H9 (cell line): ENCODE measurements around the gene NRCAM. TPM values are rescaled to one million over a fixed set of nuclear protein-coding genes. Genes with fewer than 3 reads are reported as not detected.
A peak's percentile ranks its signal among the peaks of the same experiment; 100 is the strongest.

ENCODE experiments used
- DNase-seq: peaks from one replicate; pipeline ENCODE4 v3.0.0-alpha.2; 2017
- H2AFZ ChIP-seq: one replicate; pipeline ENCODE4 v1.6.1; 2013; ENCODE audit warnings: mild to moderate bottlenecking, low read length, control low read depth, moderate library complexity
- H2AK5ac ChIP-seq: 2 replicates; pipeline ENCODE4 v1.6.1; 2013; ENCODE audit warnings: low read length, control low read depth, mixed read lengths; ENCODE audit not compliant: insufficient read length
- H2BK120ac ChIP-seq: one replicate; pipeline ENCODE4 v1.6.1; 2013; ENCODE audit warnings: low read depth, mild to moderate bottlenecking, low read length, control low read depth, inconsistent platforms; ENCODE audit not compliant: poor library complexity, severe bottlenecking
- H2BK12ac ChIP-seq: 2 replicates; pipeline ENCODE4 v1.6.1; 2013; ENCODE audit warnings: low read length, control low read depth, mixed read lengths, low read depth; ENCODE audit not compliant: insufficient read length
- H2BK15ac ChIP-seq: 2 replicates; pipeline ENCODE4 v1.6.1; 2013; ENCODE audit warnings: low read depth, low read length, control low read depth
- H2BK20ac ChIP-seq: one replicate; pipeline ENCODE4 v1.6.1; 2013; ENCODE audit warnings: low read depth, mild to moderate bottlenecking, low read length, control low read depth, inconsistent platforms; ENCODE audit not compliant: poor library complexity, severe bottlenecking
- H2BK5ac ChIP-seq: 2 replicates; pipeline ENCODE4 v1.6.1; 2013; ENCODE audit warnings: low read length, control low read depth, mixed read lengths; ENCODE audit not compliant: insufficient read length
- H3K14ac ChIP-seq: 2 replicates; pipeline ENCODE4 v1.6.1; 2013; ENCODE audit warnings: low read length, control low read depth; ENCODE audit not compliant: insufficient read depth
- H3K18ac ChIP-seq: 2 replicates; pipeline ENCODE4 v1.6.1; 2013; ENCODE audit warnings: low read depth, mild to moderate bottlenecking, mixed read lengths, low read length, control low read depth; ENCODE audit not compliant: insufficient read length
- H3K23ac ChIP-seq: 2 replicates; pipeline ENCODE4 v1.6.1; 2013; ENCODE audit warnings: low read length, control low read depth, mixed read lengths, low read depth; ENCODE audit not compliant: insufficient read length
- H3K23me2 ChIP-seq: 2 replicates; pipeline ENCODE4 v1.6.1; 2013; ENCODE audit warnings: low read depth, mild to moderate bottlenecking, mixed read lengths, low read length, control low read depth; ENCODE audit not compliant: insufficient read length, poor library complexity, severe bottlenecking
- H3K27ac ChIP-seq: 2 replicates; pipeline ENCODE4 v1.5.1; 2013; ENCODE audit warnings: low read length, control low read depth, mixed read lengths, low read depth; ENCODE audit not compliant: insufficient read length
- H3K27me3 ChIP-seq: 2 replicates; pipeline ENCODE4 v1.6.1; 2013; ENCODE audit warnings: low read length, control low read depth, inconsistent platforms; ENCODE audit not compliant: insufficient read depth
- H3K4ac ChIP-seq: 2 replicates; pipeline ENCODE4 v1.6.1; 2013; ENCODE audit warnings: low read depth, mild to moderate bottlenecking, control low read depth, inconsistent platforms, low read length, moderate library complexity
- H3K4me1 ChIP-seq: 2 replicates; pipeline ENCODE4 v1.6.1; 2013; ENCODE audit warnings: low read length, control low read depth, inconsistent platforms; ENCODE audit not compliant: insufficient read depth
- H3K4me2 ChIP-seq: 2 replicates; pipeline ENCODE4 v1.6.1; 2013; ENCODE audit warnings: low read length, control low read depth, mixed read lengths; ENCODE audit not compliant: insufficient read length, insufficient read depth
- H3K56ac ChIP-seq: 2 replicates; pipeline ENCODE4 v1.6.1; 2013; ENCODE audit warnings: low read depth, mild to moderate bottlenecking, mixed read lengths, low read length, control low read depth; ENCODE audit not compliant: insufficient read length
- H3K79me1 ChIP-seq: 2 replicates; pipeline ENCODE4 v1.6.1; 2013; ENCODE audit warnings: low read depth, mild to moderate bottlenecking, moderate library complexity, low read length, control low read depth, inconsistent platforms; ENCODE audit not compliant: insufficient read depth, poor library complexity, severe bottlenecking
- H3K79me2 ChIP-seq: 2 replicates; pipeline ENCODE4 v1.6.1; 2013; ENCODE audit warnings: low read length, control low read depth, inconsistent platforms; ENCODE audit not compliant: insufficient read depth
- H3K9ac ChIP-seq: 2 replicates; pipeline ENCODE4 v1.6.1; 2013; ENCODE audit warnings: low read length, control low read depth, mixed read lengths; ENCODE audit not compliant: insufficient read length; ENCODE audit errors: extremely low read depth
- H3K9me3 ChIP-seq: one replicate; pipeline ENCODE4 v1.6.1; 2013; ENCODE audit warnings: low read depth, low read length, inconsistent platforms; ENCODE audit not compliant: control insufficient read depth
- H3T11ph ChIP-seq: one replicate; pipeline ENCODE4 v1.6.1; 2013; ENCODE audit warnings: mild to moderate bottlenecking, low read length, control low read depth, inconsistent platforms
- H4K20me1 ChIP-seq: one replicate; pipeline ENCODE4 v1.6.1; 2013; ENCODE audit not compliant: control insufficient read depth, insufficient read length, insufficient read depth
- H4K5ac ChIP-seq: 2 replicates; pipeline ENCODE4 v1.6.1; 2013; ENCODE audit warnings: low read depth, mild to moderate bottlenecking, mixed read lengths, low read length, control low read depth; ENCODE audit not compliant: insufficient read length
- H4K8ac ChIP-seq: replicated peaks from 2 replicates; pipeline ENCODE4 v1.6.1; 2013; ENCODE audit warnings: low read length, control low read depth, mixed read lengths, low read depth; ENCODE audit not compliant: insufficient read length
- H4K91ac ChIP-seq: 2 replicates; pipeline ENCODE4 v1.6.1; 2013; ENCODE audit warnings: low read depth, mild to moderate bottlenecking, moderate library complexity, mixed read lengths, low read length, control low read depth; ENCODE audit not compliant: insufficient read length
- H3K27ac Mint-ChIP-seq, 3 experiments: 2 replicates in 2 of 3; 3 replicates in 1 of 3; pipeline ENCODE4 v1.8.0; 2020 to 2021; ENCODE audit warnings: mixed read lengths in 3 of 3, mild to moderate bottlenecking in 1 of 3, moderate library complexity in 1 of 3
- H3K27me3 Mint-ChIP-seq: 2 replicates; pipeline ENCODE4 v1.8.0; 2021; ENCODE audit warnings: low read depth, mild to moderate bottlenecking, moderate library complexity, mixed read lengths
- H3K36me3 Mint-ChIP-seq, 3 experiments: 2 replicates in 2 of 3; 3 replicates in 1 of 3; pipeline ENCODE4 v1.8.0; 2020 to 2021; ENCODE audit warnings: low read depth in 3 of 3, mixed read lengths in 3 of 3; ENCODE audit not compliant: insufficient read depth in 1 of 3
- H3K4me1 Mint-ChIP-seq, 2 experiments: 2 replicates each; pipeline ENCODE4 v1.8.0; 2020; ENCODE audit warnings: mixed read lengths in 2 of 2
- H3K4me3 Mint-ChIP-seq, 2 experiments: 2 replicates in 1 of 2; 3 replicates in 1 of 2; pipeline ENCODE4 v1.8.0; 2020 to 2021; ENCODE audit warnings: mild to moderate bottlenecking in 2 of 2, mixed read lengths in 2 of 2, moderate library complexity in 1 of 2
- H3K9me3 Mint-ChIP-seq, 2 experiments: 2 replicates in 1 of 2; 3 replicates in 1 of 2; pipeline ENCODE4 v1.8.0; 2020; ENCODE audit warnings: mild to moderate bottlenecking in 2 of 2, mixed read lengths in 2 of 2, moderate library complexity in 1 of 2
- WGBS: extraction: QIAGEN DNeasy Blood & Tissue Kit; methylation state at CpG from one replicate; pipeline ENCODE4 v1.1.7; 2013; ENCODE audit warnings: missing lambda C conversion rate, low lambda C conversion rate, mixed read lengths; ENCODE audit not compliant: insufficient read length; ENCODE audit errors: extremely low coverage; 5-methylcytosine and 5-hydroxymethylcytosine counted together
- total RNA-seq: library from RNA; stranded (reverse); gene quantifications from 2 replicates; pipeline ENCODE4 v1.2.1, GENCODE V29; 2021
- TF ChIP-seq, protein P1 (sequence below): fragments of 200-600 bp; sonication (generic); conservative IDR thresholded peaks from 3 replicates; pipeline ENCODE4 v1.8.0; 2021; ENCODE audit warnings: antibody characterized with exemption, mild to moderate bottlenecking

NRCAM gene
- total RNA-seq, 1 experiment from 2014 or later = 2.3 TPM

DNA sequence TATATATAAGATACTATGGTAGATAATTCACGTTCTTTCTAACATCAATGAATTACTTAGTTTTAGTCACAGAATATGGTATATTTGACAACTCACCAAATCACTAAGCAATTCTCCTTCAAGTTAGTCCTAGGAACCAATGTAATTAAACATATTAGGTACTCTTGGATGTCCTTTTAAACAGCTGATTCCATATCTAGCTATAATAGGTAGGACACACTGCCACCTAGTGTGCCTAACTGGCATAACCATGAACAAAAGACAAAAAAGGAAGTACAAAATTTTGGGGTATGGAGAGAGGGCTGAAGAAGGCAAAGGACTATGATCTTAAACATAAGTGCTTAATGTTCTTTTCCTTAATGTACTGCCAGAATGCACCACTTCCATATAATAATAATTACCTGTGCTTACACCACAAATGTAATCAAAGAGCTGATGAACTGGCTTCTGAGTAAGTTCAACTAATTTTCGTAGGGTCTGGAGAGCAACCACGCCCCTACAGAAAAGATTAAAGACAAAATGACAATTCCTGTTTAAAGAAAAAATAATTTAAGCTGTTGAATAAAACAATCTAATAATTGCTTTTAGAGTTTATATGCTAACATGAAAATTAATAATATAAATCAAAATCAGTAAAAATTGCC is 41.0 kb upstream of the NRCAM start:
- H3K56ac ChIP-seq = no peak overlapping the region
- H3K4me1 Mint-ChIP-seq = no peaks in the 10 kb centered on the region

More for the DNA sequence above, 41.0 kb upstream of the NRCAM start:
- TF ChIP-seq, protein P1, sequence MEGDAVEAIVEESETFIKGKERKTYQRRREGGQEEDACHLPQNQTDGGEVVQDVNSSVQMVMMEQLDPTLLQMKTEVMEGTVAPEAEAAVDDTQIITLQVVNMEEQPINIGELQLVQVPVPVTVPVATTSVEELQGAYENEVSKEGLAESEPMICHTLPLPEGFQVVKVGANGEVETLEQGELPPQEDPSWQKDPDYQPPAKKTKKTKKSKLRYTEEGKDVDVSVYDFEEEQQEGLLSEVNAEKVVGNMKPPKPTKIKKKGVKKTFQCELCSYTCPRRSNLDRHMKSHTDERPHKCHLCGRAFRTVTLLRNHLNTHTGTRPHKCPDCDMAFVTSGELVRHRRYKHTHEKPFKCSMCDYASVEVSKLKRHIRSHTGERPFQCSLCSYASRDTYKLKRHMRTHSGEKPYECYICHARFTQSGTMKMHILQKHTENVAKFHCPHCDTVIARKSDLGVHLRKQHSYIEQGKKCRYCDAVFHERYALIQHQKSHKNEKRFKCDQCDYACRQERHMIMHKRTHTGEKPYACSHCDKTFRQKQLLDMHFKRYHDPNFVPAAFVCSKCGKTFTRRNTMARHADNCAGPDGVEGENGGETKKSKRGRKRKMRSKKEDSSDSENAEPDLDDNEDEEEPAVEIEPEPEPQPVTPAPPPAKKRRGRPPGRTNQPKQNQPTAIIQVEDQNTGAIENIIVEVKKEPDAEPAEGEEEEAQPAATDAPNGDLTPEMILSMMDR = peak; percentile 91
- Histone ChIP-seq H3K9ac (no peak overlapping the region), H3K4me2 (no peak overlapping the region), H3K4me1 (no peaks in the 10 kb centered on the region), H2AK5ac (no peak overlapping the region), H3K14ac (no peak overlapping the region), H2BK5ac (no peak overlapping the region), H3K18ac (no peak overlapping the region), H3K27me3 (no peaks in the 10 kb centered on the region), H3T11ph (no peak overlapping the region), H2BK20ac (no peak overlapping the region), H2BK120ac (no peak overlapping the region), H3K23ac (no peak overlapping the region), H3K79me1 (no peaks in the 10 kb centered on the region), H3K9me3 (no peaks in the 10 kb centered on the region), H3K27ac (no peak overlapping the region), H4K8ac (no peak overlapping the region), H2AFZ (no peak overlapping the region), H3K23me2 (no peaks in the 10 kb centered on the region), H3K79me2 (no peaks in the 10 kb centered on the region), H4K20me1 (no peaks in the 10 kb centered on the region), H4K5ac (no peak overlapping the region), H4K91ac (no peak overlapping the region), H2BK12ac (no peak overlapping the region), H3K4ac (no peak overlapping the region), H2BK15ac (no peak overlapping the region)
- Mint-ChIP-seq H3K9me3 (no peaks in the 10 kb centered on the region), H3K36me3 (peaks cover 0 to 17% (median 12%) of the 10 kb centered on the region in 3 experiments; a peak in 5 of 7 replicates), H3K4me3 (no peak overlapping the region), H3K27ac (no peak overlapping the region), H3K27me3 (no peaks in the 10 kb centered on the region)
- no peak for DNase-seq
- WGBS = no CpG with 5 or more reads among the region's 3 CpGs
